Activated T-helper 2 cell treated with anti-CD3 and anti-CD28 coated beads, Interferon-gamma antibody, Interleukin-2, Interleukin-4, amounts not matched to agents 10 μg/mL and 5 μg/mL and 100 μg/mL, durations not matched to agents 14 hours and 24 hours and 36 hours (primary cell): ENCODE data around the gene APLP1. TPM values are rescaled to one million over a fixed set of nuclear protein-coding genes. Genes with fewer than 3 reads are reported as not detected.

Experiments used
- DNase-seq: peaks from one replicate; pipeline ENCODE4 v3.0.0; 2021; ENCODE audit warnings: low spot score
- H3K27ac Mint-ChIP-seq: one replicate; pipeline ENCODE4 v1.8.0; 2021; ENCODE audit warnings: mixed read lengths
- H3K27me3 Mint-ChIP-seq: one replicate; pipeline ENCODE4 v1.8.0; 2021; ENCODE audit warnings: low read depth, mixed read lengths
- H3K36me3 Mint-ChIP-seq: one replicate; pipeline ENCODE4 v1.8.0; 2021; ENCODE audit warnings: low read depth, mixed read lengths
- H3K4me1 Mint-ChIP-seq: one replicate; pipeline ENCODE4 v1.8.0; 2021; ENCODE audit warnings: low read depth, mixed read lengths
- H3K4me3 Mint-ChIP-seq: one replicate; pipeline ENCODE4 v1.8.0; 2021; ENCODE audit warnings: low read depth, mild to moderate bottlenecking, moderate library complexity, mixed read lengths
- H3K9me3 Mint-ChIP-seq: one replicate; pipeline ENCODE4 v1.8.0; 2021; ENCODE audit warnings: mixed read lengths
- intact Hi-C: fragments of 100-400 bp; cut with micrococcal nuclease; formaldehyde crosslinking; loops from one replicate; pipeline ENCODE4 v1.15.1; 2023
- total RNA-seq: library from RNA; stranded (reverse); gene quantifications from 2 replicates; pipeline ENCODE4 v1.2.3, GENCODE V29; 2022

The APLP1 gene
- total RNA-seq, 1 donor from 2014 or later, result 1.4 TPM

DNA sequence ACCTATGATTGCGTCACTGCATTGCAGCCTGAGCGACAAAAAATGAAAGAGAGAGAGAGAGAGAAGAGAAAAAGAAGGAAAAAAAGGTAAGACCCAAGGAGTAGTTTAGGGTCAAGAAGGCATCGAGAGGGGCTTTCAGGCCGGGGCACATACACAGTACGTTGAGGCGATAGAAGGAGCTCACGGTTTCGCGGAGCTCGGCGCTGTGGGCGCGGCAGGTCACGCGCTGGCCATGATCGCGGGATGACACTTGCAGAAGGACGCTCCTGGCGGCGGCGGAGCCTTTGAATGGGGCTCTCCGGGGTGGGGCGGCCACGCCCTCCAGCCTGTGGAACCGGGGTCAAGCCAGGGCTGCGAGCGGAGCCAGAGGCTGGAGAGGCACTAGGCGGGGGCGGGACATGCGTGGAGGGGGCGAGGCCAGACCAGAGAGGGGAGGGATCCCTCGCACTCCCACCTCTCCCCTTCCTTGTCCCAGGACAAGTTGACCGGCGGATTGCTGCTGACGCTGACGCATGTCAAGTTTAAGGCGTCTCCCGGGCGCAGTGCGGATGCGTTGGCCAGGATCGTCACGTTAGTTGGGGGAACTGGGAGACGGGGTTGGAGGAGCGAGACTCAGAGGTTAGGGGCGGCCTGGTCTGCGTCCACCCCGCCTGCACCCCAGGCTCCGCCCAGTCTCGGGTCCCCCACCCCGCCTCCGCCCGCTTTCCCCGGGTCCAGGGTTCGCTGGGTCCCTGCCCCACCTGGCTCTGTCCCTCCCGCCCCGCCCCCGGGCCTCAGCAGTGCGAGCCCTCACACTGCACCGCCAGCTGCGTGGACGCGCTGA lies 22.9 kb upstream of the APLP1 start:
- Mint-ChIP-seq H3K27me3 (peaks cover 45% of the 10 kb centered on the region), H3K4me1 (peaks cover 7% of the 10 kb centered on the region), H3K4me3 (peak overlapping the region; percentile 27), H3K36me3 (no peaks in the 10 kb centered on the region), H3K9me3 (no peaks in the 10 kb centered on the region), H3K27ac (no peak overlapping the region)
- DNase-seq, result no peak
- intact Hi-C loops, result no loop called here

DNA sequence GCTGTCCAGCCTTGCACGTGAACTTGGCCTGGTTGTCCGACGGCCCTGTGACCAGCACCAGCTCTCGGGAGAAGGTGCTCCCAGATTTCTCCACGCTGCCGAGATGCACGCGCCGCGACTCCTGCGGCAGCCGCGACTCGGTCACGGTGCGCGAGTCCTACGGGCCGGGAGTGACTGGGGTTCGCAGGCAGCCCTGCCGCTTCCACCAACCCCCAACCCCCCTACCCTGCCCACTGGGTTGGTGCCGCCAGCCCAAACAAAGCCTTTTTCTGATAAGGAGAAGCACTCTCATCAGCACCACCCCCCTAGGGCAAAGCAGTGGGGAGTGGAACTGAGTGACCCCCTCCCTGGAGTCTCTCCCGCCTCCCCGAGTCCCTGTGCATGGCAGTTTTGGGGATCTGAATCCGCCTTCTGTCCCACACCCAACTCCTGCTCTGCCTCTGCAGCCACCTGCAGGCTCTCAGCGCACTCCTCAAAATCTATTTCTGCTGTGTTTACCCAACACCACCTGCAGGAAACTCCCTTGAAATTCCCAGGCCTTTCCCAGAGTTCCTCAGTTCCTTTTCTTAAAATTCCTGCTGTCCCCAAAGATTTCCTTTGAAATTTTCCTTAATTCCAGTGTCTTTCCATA lies 22.2 kb upstream of the APLP1 start:
- H3K36me3 Mint-ChIP-seq, result no peaks in the 10 kb centered on the region
- H3K4me3 Mint-ChIP-seq, result no peak overlapping the region
- DNase-seq, result no peak
- H3K27me3 Mint-ChIP-seq, result peaks cover 45% of the 10 kb centered on the region
- H3K4me1 Mint-ChIP-seq, result peaks cover 7% of the 10 kb centered on the region
- intact Hi-C loops, result no loop called here
- H3K9me3 Mint-ChIP-seq, result no peaks in the 10 kb centered on the region
- H3K27ac Mint-ChIP-seq, result no peak overlapping the region

DNA sequence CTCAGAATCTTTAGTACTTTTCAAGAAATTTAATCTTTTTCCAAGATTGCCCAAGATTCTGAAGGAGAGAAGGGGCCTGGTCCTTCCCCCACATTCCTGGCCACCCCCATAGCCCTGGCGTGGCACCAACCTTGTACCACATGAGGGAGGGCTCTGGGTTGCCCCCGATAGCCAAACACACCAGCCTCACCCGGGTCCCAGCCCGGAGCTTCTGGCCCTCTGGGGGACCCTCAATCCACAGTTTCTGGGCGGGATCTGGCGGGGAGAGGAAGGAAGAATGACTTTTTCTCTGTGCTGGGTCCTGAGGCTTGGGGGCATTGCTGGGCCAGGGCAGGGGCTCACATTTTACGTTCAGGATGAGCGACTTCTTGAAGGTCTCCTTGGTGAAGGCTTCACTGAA lies 20.5 kb upstream of the APLP1 start:
- H3K9me3 Mint-ChIP-seq, result no peaks in the 10 kb centered on the region
- no peaks in the 10 kb centered on the region for H3K36me3 Mint-ChIP-seq
- intact Hi-C loops, result no loop called here
- peaks cover 43% of the 10 kb centered on the region for H3K27me3 Mint-ChIP-seq
- no peak overlapping the region for H3K27ac Mint-ChIP-seq
- no peak for DNase-seq
- H3K4me3 Mint-ChIP-seq, result no peak overlapping the region
- H3K4me1 Mint-ChIP-seq, result peaks cover 7% of the 10 kb centered on the region

DNA sequence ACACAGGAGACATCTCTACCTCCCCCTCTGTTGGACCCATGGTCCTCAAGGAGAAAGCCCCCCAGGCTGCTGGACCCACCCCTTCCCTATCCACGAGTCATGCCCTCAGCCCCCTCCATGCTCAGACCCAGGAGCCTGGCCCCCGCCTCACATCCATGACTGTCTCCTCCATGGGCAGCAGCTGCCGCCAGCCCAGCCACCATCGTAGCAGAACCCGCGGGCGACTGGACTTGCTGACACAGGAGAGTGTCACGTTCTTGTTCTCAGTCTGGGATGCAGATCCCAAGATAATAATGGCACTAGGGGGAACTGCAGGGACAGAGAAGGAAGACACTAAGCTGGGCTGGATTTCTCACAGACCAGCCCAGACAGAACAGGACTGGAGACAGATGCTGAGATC lies 19.9 kb upstream of the APLP1 start:
- H3K4me3 Mint-ChIP-seq, result no peak overlapping the region
- H3K9me3 Mint-ChIP-seq, result no peaks in the 10 kb centered on the region
- H3K27ac Mint-ChIP-seq, result no peak overlapping the region
- H3K27me3 Mint-ChIP-seq, result peaks cover 45% of the 10 kb centered on the region
- intact Hi-C loops, result no loop called here
- H3K36me3 Mint-ChIP-seq, result no peaks in the 10 kb centered on the region
- H3K4me1 Mint-ChIP-seq, result peaks cover 13% of the 10 kb centered on the region
- DNase-seq, result no peak

DNA sequence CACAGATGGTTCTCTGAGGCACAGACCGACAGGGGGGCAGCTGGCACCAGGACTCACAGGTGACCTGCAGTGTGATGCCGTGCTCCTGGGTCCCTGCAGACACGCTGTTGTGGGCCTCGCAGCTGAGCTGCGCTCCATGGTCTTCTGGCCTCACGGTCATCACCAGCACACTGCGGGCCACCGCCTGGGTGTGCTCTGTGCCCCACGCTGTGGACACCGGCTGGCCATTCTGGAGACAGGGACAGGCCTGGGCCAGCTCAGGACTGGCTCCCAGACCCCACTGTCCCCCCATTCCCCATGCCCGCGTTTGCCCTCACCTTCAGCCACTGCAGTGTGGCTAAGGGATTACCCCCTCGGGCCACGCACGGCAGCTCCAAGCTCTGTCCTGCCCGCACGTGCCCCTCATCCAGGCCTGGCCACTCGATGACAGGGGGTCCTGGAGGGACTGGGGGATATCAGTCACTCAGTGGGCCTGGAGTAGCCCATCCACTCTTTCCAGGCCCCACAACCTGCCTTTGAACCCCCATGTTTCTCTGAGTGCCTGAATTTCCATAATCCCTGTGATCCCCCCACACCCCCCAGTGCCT lies 19.4 kb upstream of the APLP1 start:
- Mint-ChIP-seq H3K9me3 (no peaks in the 10 kb centered on the region), H3K4me3 (no peak overlapping the region), H3K27ac (no peak overlapping the region), H3K4me1 (peaks cover 14% of the 10 kb centered on the region), H3K27me3 (peaks cover 40% of the 10 kb centered on the region), H3K36me3 (no peaks in the 10 kb centered on the region)
- intact Hi-C loops, result no loop called here
- DNase-seq, result no peak

DNA sequence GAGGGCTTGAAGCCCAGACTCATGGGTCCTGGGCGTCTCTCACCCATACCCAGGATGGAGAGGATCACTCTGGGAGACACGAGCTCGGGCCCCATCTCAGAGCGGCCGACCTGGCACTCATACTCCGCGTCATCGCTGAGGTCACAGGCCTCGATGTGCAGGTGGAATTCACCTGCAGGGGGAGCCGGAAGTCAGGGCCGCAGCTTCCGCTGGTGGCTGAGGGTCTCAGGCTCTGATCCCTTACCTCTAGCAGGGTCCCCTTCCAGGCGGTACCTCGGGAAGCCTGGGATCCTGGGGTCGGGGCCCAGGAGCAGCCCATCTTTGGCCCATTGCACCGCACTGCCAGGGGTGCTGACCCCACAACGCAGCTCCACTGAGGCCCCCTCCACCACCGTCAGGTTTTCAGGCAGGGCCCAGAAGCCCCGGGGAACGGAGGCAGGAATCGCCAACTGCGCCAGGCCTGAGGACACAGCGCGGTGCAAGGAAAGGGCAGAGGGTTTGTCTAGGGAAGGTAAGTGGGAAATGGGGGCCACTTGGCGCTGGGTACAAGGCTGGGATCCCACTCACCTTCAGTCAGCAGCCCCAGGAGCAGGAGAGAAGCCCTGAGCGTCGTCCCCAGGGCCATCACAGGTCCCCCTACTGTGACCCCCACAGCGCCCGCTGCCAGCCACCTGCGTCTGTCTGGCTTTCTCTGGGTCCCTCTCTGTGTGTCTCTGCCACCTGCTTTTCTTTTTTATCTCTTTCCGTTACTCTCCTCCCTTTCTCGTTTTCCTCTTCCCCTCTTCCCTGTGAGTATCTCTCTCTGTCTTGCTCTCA lies 17.0 kb upstream of the APLP1 start:
- intact Hi-C loops, result no loop called here
- Mint-ChIP-seq H3K4me1 (peaks cover 9% of the 10 kb centered on the region), H3K4me3 (no peak overlapping the region), H3K9me3 (no peaks in the 10 kb centered on the region), H3K27ac (no peak overlapping the region), H3K36me3 (no peaks in the 10 kb centered on the region), H3K27me3 (peaks cover 32% of the 10 kb centered on the region)
- no peak for DNase-seq

DNA sequence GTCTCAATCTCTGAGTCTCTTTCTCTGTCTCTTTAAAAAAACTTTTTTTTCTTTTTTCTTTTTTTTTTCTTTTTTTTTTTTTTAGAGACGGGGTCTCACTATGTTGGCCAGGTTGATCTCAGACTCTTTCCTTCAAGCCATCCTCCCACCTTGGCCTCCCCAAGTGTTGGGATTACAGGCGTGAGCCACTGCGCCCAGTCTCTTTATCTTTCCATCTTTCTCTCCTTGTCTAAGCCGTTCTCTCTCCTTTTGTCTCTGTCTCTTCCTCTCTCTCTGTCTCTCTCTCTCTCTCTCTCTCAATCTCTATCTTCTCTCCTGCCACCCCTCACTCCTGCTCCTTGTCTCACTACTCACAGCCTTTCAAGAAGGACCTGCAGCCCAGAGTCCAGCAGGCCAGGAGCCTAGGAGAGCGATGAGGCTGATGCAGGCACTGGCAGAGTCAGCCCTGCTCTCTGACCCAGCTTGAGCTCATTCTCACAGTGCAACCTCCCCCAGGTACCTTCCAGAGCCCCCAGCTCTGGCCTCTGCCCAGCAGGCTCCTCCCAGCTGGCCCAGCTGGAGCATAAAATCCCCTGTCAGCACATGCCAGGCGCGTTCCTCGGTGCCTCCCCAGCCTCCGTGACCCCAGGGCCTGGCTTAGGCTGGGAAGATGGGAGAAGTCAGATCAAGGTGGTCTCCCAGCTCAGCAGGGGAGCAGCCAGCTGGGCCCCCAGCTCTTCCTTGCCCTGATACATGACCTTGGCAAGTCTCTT lies 16.2 kb upstream of the APLP1 start, which contains the start of gene NPHS1:
Gene NPHS1 (minus strand): TSS at position 476 of the 752 bp plus-strand sequence. CDS start 667 bp downstream, outside the sequence.
- Mint-ChIP-seq H3K36me3 (no peaks in the 10 kb centered on the region), H3K27ac (no peak within 1 kb of the TSS), H3K9me3 (no peaks in the 10 kb centered on the region), H3K27me3 (peaks cover 32% of the 10 kb centered on the region), H3K4me1 (peaks cover 6% of the 10 kb centered on the region), H3K4me3 (no peak within 1 kb of the TSS)
- no peak for DNase-seq
- intact Hi-C loops, result no loop called here

DNA sequence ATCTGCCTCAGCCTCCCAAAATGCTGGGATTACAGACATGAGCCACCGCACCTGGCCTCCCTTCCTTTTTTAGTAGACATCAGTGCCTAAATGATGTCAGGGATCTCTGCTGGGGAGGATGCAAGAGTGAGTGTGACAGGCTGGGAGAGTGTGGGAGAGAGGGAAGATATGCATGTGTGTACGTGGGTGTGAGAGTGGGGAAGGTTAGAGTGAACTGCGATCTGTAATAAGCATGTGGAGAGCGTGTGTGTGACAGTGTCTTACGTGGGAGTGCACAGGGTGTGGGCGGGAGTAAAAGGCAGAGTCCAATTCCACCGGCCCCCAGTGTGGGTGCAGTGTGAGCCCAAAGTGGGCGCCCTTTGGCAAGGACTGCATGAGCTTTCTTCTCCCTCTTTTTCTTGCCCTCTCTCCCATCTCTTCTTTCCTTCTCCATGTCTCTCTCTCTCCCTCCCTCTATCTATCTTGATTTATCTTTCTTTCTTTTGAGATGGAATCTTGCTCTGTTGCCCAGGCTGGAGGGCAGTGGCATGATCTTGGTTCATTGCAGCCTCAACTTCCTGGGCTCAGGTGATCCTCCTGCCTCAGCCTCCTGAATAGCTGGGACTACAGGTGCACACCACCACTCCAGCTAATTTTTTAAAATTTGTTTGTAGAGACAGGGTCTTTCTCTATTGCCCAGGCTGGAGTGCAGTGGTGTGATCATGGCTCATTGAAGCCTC lies 15.2 kb upstream of the APLP1 start:
- H3K4me3 Mint-ChIP-seq, result no peak overlapping the region
- no peak overlapping the region for H3K27ac Mint-ChIP-seq
- intact Hi-C loops, result no loop called here
- peaks cover 8% of the 10 kb centered on the region for H3K4me1 Mint-ChIP-seq
- H3K27me3 Mint-ChIP-seq, result peaks cover 41% of the 10 kb centered on the region
- no peaks in the 10 kb centered on the region for H3K36me3 Mint-ChIP-seq
- no peak for DNase-seq
- H3K9me3 Mint-ChIP-seq, result no peaks in the 10 kb centered on the region

DNA sequence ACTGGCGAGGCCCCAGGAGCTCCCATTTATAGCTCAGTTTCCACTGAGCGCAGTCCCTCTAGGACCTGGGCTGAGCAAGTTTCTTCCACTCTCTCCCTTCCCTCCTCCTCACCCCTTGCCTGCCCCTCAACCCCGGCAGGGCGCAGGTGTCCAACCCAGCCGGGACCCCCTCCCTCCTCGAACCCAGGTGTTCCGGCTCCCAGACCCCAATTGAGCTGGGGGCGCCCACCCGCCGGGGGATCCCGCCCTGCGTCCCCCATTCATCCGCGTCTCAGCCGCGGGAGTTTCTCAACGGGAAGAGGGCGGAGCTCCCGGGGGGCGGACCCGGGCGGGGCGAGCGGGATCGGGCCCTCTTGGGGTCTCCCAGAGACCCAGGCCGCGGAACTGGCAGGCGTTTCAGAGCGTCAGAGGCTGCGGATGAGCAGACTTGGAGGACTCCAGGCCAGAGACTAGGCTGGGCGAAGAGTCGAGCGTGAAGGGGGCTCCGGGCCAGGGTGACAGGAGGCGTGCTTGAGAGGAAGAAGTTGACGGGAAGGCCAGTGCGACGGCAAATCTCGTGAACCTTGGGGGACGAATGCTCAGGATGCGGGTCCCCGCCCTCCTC lies 11.7 kb upstream of the APLP1 start, which contains the start of gene KIRREL2:
Gene KIRREL2 (plus strand): TSS at position 366 of the 604 bp plus-strand sequence. CDS start 209 bp downstream, at position 575.
- Mint-ChIP-seq H3K36me3 (no peaks in the 10 kb centered on the region), H3K27me3 (peaks cover 70% of the 10 kb centered on the region), H3K4me1 (peaks cover 8% of the 10 kb centered on the region), H3K27ac (no peak within 1 kb of the TSS), H3K9me3 (no peaks in the 10 kb centered on the region), H3K4me3 (peak within 1 kb of the TSS; percentile 70)
- intact Hi-C loops, result no loop called here
- peak; percentile 17 for DNase-seq

DNA sequence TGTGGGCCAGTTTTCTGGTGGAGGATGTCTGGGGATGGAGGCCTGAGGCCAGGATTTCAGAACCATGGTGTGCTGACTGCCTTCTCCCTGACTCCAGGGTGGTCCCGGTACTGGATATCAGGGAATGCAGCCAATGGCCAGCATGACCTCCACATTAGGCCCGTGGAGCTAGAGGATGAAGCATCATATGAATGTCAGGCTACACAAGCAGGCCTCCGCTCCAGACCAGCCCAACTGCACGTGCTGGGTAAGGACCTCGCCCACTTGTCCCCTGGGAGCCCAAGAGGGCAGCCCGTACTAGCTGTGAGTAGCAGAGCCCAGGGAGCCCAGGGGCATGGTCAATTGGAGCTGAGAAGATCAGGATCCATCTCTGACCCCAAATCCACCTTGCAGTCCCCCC lies 10.1 kb upstream of the APLP1 start:
- intact Hi-C loops, result no loop called here
- Mint-ChIP-seq H3K27ac (no peak overlapping the region), H3K36me3 (no peaks in the 10 kb centered on the region), H3K4me3 (no peak overlapping the region), H3K9me3 (no peaks in the 10 kb centered on the region), H3K4me1 (peaks cover 4% of the 10 kb centered on the region), H3K27me3 (peaks cover 71% of the 10 kb centered on the region)
- DNase-seq, result no peak

DNA sequence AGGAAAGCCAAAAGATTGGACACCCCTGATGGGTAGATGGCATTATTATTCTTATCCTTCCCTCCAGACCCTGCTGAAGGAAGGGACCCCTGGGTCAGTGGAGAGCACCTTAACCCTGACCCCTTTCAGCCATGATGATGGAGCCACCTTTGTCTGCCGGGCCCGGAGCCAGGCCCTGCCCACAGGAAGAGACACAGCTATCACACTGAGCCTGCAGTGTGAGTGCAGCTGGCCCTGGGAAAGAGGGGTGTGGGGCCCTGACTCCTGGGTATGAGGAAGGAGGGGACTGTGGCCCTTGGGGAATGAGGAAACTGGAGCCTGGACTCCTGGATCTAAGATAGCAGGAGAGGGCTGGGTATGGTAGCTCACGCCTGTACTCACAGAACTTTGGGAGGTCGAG lies 9.0 kb upstream of the APLP1 start:
- H3K9me3 Mint-ChIP-seq, result no peaks in the 10 kb centered on the region
- no peaks in the 10 kb centered on the region for H3K36me3 Mint-ChIP-seq
- peaks cover 2% of the 10 kb centered on the region for H3K4me1 Mint-ChIP-seq
- intact Hi-C loops, result no loop called here
- H3K27ac Mint-ChIP-seq, result no peak overlapping the region
- H3K4me3 Mint-ChIP-seq, result no peak overlapping the region
- peaks cover 69% of the 10 kb centered on the region for H3K27me3 Mint-ChIP-seq
- no peak for DNase-seq
